K562 (cell line): ENCODE data around the gene ENOX2. TPM values are rescaled to one million over a fixed set of nuclear protein-coding genes. Genes with fewer than 3 reads are reported as not detected.

Source experiments
- ATAC-seq: fragments of 200-7000 bp; cut with Tn5 transposase; 3 replicates; pipeline ENCODE4 v1.9.1; 2020; ENCODE audit warnings: moderate library complexity
- BruUV-seq: library from RNA; stranded (reverse); fragments of 400-500 nt; replicated peaks from 2 replicates; lab custom pipeline; 2021; lab: Mats Ljungman, UMichigan
- CTCF ChIA-PET: fragments of 300-600 bp; formaldehyde crosslinking; extraction: SDS; loops from one replicate; lab custom pipeline; 2021; ENCODE audit warnings: low intra/inter-chr PET ratio; lab: Yijun Ruan, JAX
- POLR2A ChIA-PET: fragments of 300-600, 350-650 bp; sonication (Branson Sonifier 250); formaldehyde crosslinking; extraction: SDS; loops from one replicate; lab custom pipeline; 2021; ENCODE audit warnings: antibody characterized with exemption, inconsistent platforms; lab: Yijun Ruan, JAX
- DNase-seq, 4 experiments: peaks; one replicate each; pipeline versions ENCODE4 v3.0.0 to v3.0.0-alpha.2; 2011 to 2018; ENCODE audit warnings: low spot score in 3 of 4, mixed read lengths in 3 of 4; ENCODE audit errors: extremely low read depth in 1 of 4
- FAIRE-seq: peaks from 2 replicates; lab custom pipeline; 2011; peaks lifted over from hg19 to GRCh38; lab: Jason Lieb, UNC
- H2AFZ ChIP-seq: 2 replicates; pipeline ENCODE4 v1.6.0; 2011; ENCODE audit warnings: low read depth, low read length, control low read depth, inconsistent platforms
- H3K27ac ChIP-seq: fragments of 200-600 bp; 3 replicates; pipeline ENCODE4 v1.8.0; 2011; ENCODE audit warnings: low read depth, mild to moderate bottlenecking, control low read depth, inconsistent platforms, low read length, moderate library complexity, mixed read lengths; ENCODE audit errors: extremely low read depth
- H3K27me3 ChIP-seq, 2 experiments: fragments of 300-600 bp in 1 of 2; 2 replicates in 1 of 2; 3 replicates in 1 of 2; pipeline versions ENCODE4 v1.6.0 to v1.8.0; 2011; ENCODE audit warnings: inconsistent platforms in 2 of 2, low read length in 2 of 2, mild to moderate bottlenecking in 1 of 2, mixed read lengths in 1 of 2, moderate library complexity in 1 of 2; ENCODE audit not compliant: control insufficient read depth in 2 of 2, insufficient read depth in 2 of 2
- H3K36me3 ChIP-seq: fragments of 300-600 bp; 3 replicates; pipeline ENCODE4 v1.8.0; 2011; ENCODE audit warnings: mild to moderate bottlenecking, low read length, inconsistent platforms; ENCODE audit not compliant: control insufficient read depth, insufficient read depth
- H3K4me1 ChIP-seq, 2 experiments: fragments of 200-600 bp in 1 of 2; replicated peaks in 1 of 2; 2 replicates in 1 of 2; 3 replicates in 1 of 2; pipeline versions ENCODE4 v1.5.1 to v1.8.0; 2011; ENCODE audit warnings: inconsistent platforms in 2 of 2, low read length in 2 of 2, mild to moderate bottlenecking in 1 of 2, mixed read lengths in 1 of 2, moderate library complexity in 1 of 2; ENCODE audit not compliant: control insufficient read depth in 2 of 2, insufficient read depth in 2 of 2
- H3K4me2 ChIP-seq: 2 replicates; pipeline ENCODE4 v1.6.1; 2011; ENCODE audit warnings: low read length, control low read depth, inconsistent platforms, mixed read lengths; ENCODE audit not compliant: insufficient read depth
- H3K4me3 ChIP-seq: fragments of 200-600 bp; sonication (generic), shearing (Covaris generic); 2 replicates; pipeline ENCODE4 v1.5.1; 2016; ENCODE audit warnings: control low read depth, inconsistent platforms
- H3K79me2 ChIP-seq: fragments of 200-600 bp; 3 replicates; pipeline ENCODE4 v1.8.0; 2011; ENCODE audit warnings: low read length, inconsistent platforms; ENCODE audit not compliant: control insufficient read depth, insufficient read depth
- H3K9ac ChIP-seq, 2 experiments: 2 replicates each; pipeline versions ENCODE4 v1.6.0 to v1.6.1; 2011; ENCODE audit warnings: low read depth in 2 of 2, low read length in 2 of 2, control low read depth in 1 of 2, inconsistent platforms in 1 of 2, mild to moderate bottlenecking in 1 of 2, mixed read lengths in 1 of 2; ENCODE audit not compliant: insufficient read depth in 1 of 2
- H3K9me1 ChIP-seq: one replicate; pipeline ENCODE4 v1.6.0; 2011; ENCODE audit warnings: inconsistent platforms, mild to moderate bottlenecking, low read length, moderate library complexity; ENCODE audit not compliant: control insufficient read depth, insufficient read depth
- H3K9me3 ChIP-seq: replicated peaks from 2 replicates; pipeline ENCODE4 v1.5.1; 2011; ENCODE audit warnings: low read depth, low read length, inconsistent platforms; ENCODE audit not compliant: control insufficient read depth, insufficient read depth
- H4K20me1 ChIP-seq: replicated peaks from 2 replicates; pipeline ENCODE4 v1.6.1; 2011; ENCODE audit warnings: low read length, inconsistent platforms, mixed read lengths; ENCODE audit not compliant: control insufficient read depth, insufficient read depth
- GMEB1 ChIP-seq: fragments of 250-450 bp; sonication (Bioruptor Pico); IDR thresholded peaks from 2 replicates; pipeline ENCODE4 v1.4.0; 2020; ENCODE audit warnings: mild to moderate bottlenecking
- GTF2F1 ChIP-seq: IDR thresholded peaks from 2 replicates; pipeline ENCODE4 v1.6.1; 2011; ENCODE audit warnings: low read depth, low read length, improper control_type of control experiment
- KLF1 ChIP-seq: fragments of 450-650 bp; IDR thresholded peaks from 2 replicates; pipeline ENCODE4 v1.6.1; 2016; ENCODE audit warnings: missing genetic modification characterization, missing compliant biosample characterization
- NR4A1 ChIP-seq, 2 experiments: fragments of 250-450 bp in 1 of 2; fragments of 450-650 bp in 1 of 2; sonication (Bioruptor Pico) in 1 of 2; IDR thresholded peaks; 2 replicates each; pipeline versions ENCODE4 v1.4.0 to v1.6.1; 2016 to 2020; ENCODE audit warnings: mild to moderate bottlenecking in 2 of 2, missing compliant biosample characterization in 1 of 2, missing genetic modification characterization in 1 of 2, moderate library complexity in 1 of 2
- PCBP2 ChIP-seq: fragments of 200-400 bp; formaldehyde crosslinking; IDR thresholded peaks from 2 replicates; pipeline ENCODE4 v1.6.1; 2018; ENCODE audit warnings: low read length, low read depth, mild to moderate bottlenecking, moderate library complexity; ENCODE audit not compliant: poor library complexity, severe bottlenecking
- RFX7 ChIP-seq: fragments of 250-450 bp; sonication (Bioruptor Pico); IDR thresholded peaks from 2 replicates; pipeline ENCODE4 v1.5.1; 2021; ENCODE audit warnings: mild to moderate bottlenecking
- SMC3 ChIP-seq: conservative IDR thresholded peaks from 2 replicates; pipeline ENCODE4 v1.6.1; 2011; ENCODE audit warnings: low read depth, low read length, improper control_type of control experiment; ENCODE audit not compliant: insufficient read depth
- SUPT5H ChIP-seq: fragments of 450-650 bp; IDR thresholded peaks from 2 replicates; pipeline ENCODE4 v1.6.1; 2016
- TAF15 ChIP-seq: fragments of 200-400 bp; formaldehyde crosslinking; IDR thresholded peaks from 2 replicates; pipeline ENCODE4 v1.6.1; 2017; ENCODE audit warnings: mild to moderate bottlenecking, low read depth, low read length, moderate library complexity
- TEAD4 ChIP-seq, 2 experiments: sonication (generic) in 1 of 2; formaldehyde crosslinking in 1 of 2; IDR thresholded peaks; 2 replicates each; pipeline versions ENCODE4 v1.6.1 to v1.8.0; 2012 to 2022; ENCODE audit warnings: borderline replicate concordance in 1 of 2, inconsistent platforms in 1 of 2, low read length in 1 of 2, mild to moderate bottlenecking in 1 of 2, missing genetic modification reagents in 1 of 2
- ZBTB17 ChIP-seq: fragments of 450-650 bp; formaldehyde crosslinking; IDR thresholded peaks from 2 replicates; pipeline ENCODE4 v1.4.0; 2020; ENCODE audit warnings: mild to moderate bottlenecking
- WGBS: fragments of 100-300 bp; shearing (Covaris generic); methylation state at CpG from one replicate; pipeline ENCODE4 v1.1.6; 2016; ENCODE audit warnings: low coverage, mixed read lengths; ENCODE audit not compliant: insufficient coverage; ENCODE audit errors: missing lambda C conversion rate; 5-methylcytosine and 5-hydroxymethylcytosine counted together
- in situ Hi-C: fragments of 300-500 bp; cut with MboI; formaldehyde crosslinking; loops from 4 replicates; pipeline ENCODE4 v1.15.0; 2018; ENCODE audit warnings: inconsistent platforms, mixed read lengths
- intact Hi-C: fragments of 100-400 bp; cut with micrococcal nuclease; formaldehyde crosslinking; loops from 2 replicates; pipeline ENCODE4 v1.14.2; 2022
- polyA plus RNA-seq, 8 experiments: library from polyadenylated mRNA; depleted of rRNA in 4 of 8; stranded (reverse) in 5 of 8; unstranded in 3 of 8; fragments of >200 nt; fragmentation: Nextera tagmentation in 2 of 8; fragmentation: Illumina TruSeq in 1 of 8; extraction: Ambion mirVana in 2 of 8; extraction: Trizol in 1 of 8; gene quantifications; 2 replicates each; pipeline versions ENCODE4 v1.2.1 to v1.2.3, GENCODE V29; 2011 to 2014; ENCODE audit warnings: inconsistent platforms in 1 of 8, missing spikeins in 1 of 8
- total RNA-seq, 7 experiments: library from RNA; depleted of rRNA in 6 of 7; stranded (reverse); fragments of >200 nt in 6 of 7; fragmentation: Illumina TruSeq in 2 of 7; extraction: Trizol in 2 of 7; gene quantifications; 2 replicates each; pipeline versions ENCODE4 v1.2.1 to v1.2.3, GENCODE V29; 2011 to 2021; ENCODE audit warnings: low replicate concordance in 1 of 7
- TF ChIP-seq, protein P1 (sequence below), 3 experiments: fragments of 200-800 bp in 1 of 3; sonication (Bioruptor generic) in 1 of 3; sonication (generic) in 1 of 3; formaldehyde crosslinking in 1 of 3; IDR thresholded peaks; 2 replicates each; pipeline versions ENCODE4 v1.6.1 to v1.8.0; 2016 to 2022; ENCODE audit warnings: mild to moderate bottlenecking in 2 of 3, missing compliant biosample characterization in 2 of 3, missing genetic modification characterization in 2 of 3, missing genetic modification reagents in 1 of 3
- TF ChIP-seq, protein P2 (sequence below), 2 experiments: IDR thresholded peaks; 2 replicates each; pipeline ENCODE4 v1.6.1; 2011; ENCODE audit warnings: borderline replicate concordance in 1 of 2, control low read depth in 1 of 2, low read depth in 1 of 2, low read length in 1 of 2, mild to moderate bottlenecking in 1 of 2, mixed read lengths in 1 of 2, moderate library complexity in 1 of 2; ENCODE audit not compliant: insufficient read depth in 1 of 2, insufficient read length in 1 of 2, poor library complexity in 1 of 2, severe bottlenecking in 1 of 2; ENCODE audit errors: extremely low read depth in 1 of 2
- TF ChIP-seq, protein P3 (sequence below): sonication (generic); formaldehyde crosslinking; IDR thresholded peaks from 2 replicates; pipeline ENCODE4 v1.8.1; 2023; ENCODE audit warnings: mild to moderate bottlenecking, missing genetic modification reagents

ENOX2 gene
- total and polyA plus RNA-seq, 9 of the 15 experiments (the other 6 are each of a cell fraction or from before 2014, with no cell fraction given): 6.1 to 24.0 (median 13.8) TPM

GRCh38 chrX:130861462-130861861, 41.5 kb downstream of the ENOX2 start:
- Histone ChIP-seq H3K4me2 (no peak overlapping the region), H4K20me1 (no peaks in the 10 kb centered on the region), H3K79me2 (no peaks in the 10 kb centered on the region), H3K36me3 (no peaks in the 10 kb centered on the region), H3K4me3 (no peak overlapping the region), H3K4me1 (no peaks in the 10 kb centered on the region), H3K9ac (no peak overlapping the region), H3K9me3 (no peaks in the 10 kb centered on the region), H3K27me3 (no peaks in the 10 kb centered on the region), H3K9me1 (no peaks in the 10 kb centered on the region), H3K27ac (no peak overlapping the region), H2AFZ (no peak overlapping the region)
- ChIA-PET CTCF (no interaction called here), POLR2A (interaction anchor here (0.6 kb wide), 1 partner anchor 179 kb away, joined by 3 read pairs; no protein-coding TSS in a partner anchor)
- in situ Hi-C loops (no loop called here), intact Hi-C loops (no loop called here)
- FAIRE-seq: no peak
- 93% methylated on average over 1 of the region's 1 CpG for WGBS
- ATAC-seq: no peak
- DNase-seq: no peak
- no TSS peak for BruUV-seq
- TF ChIP-seq, protein P1, sequence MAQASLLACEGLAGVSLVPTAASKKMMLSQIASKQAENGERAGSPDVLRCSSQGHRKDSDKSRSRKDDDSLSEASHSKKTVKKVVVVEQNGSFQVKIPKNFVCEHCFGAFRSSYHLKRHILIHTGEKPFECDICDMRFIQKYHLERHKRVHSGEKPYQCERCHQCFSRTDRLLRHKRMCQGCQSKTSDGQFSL (CRISPR knock-in tag; IDR thresholded peaks at IDR 0.05): no peak
- TF ChIP-seq, protein P1 (tag; IDR thresholded peaks at IDR 0.05): no peak
- TF ChIP-seq ZBTB17 (CRISPR knock-in tag) (no peak), NR4A1 (CRISPR knock-in tag; IDR thresholded peaks at IDR 0.05) (no peak), NR4A1 (tag; IDR thresholded peaks at IDR 0.05) (no peak), SUPT5H (no peak), GMEB1 (CRISPR knock-in tag) (no peak), GTF2F1 (no peak), SMC3 (no peak), TAF15 (no peak), TEAD4 (IDR thresholded peaks at IDR 0.05; ENCODE audit: low read length) (no peak), TEAD4 (CRISPR knock-in tag; IDR thresholded peaks at IDR 0.05; ENCODE audit: borderline replicate concordance) (no peak), RFX7 (CRISPR knock-in tag) (no peak), KLF1 (no peak), PCBP2 (no peak)
- TF ChIP-seq, protein P2, sequence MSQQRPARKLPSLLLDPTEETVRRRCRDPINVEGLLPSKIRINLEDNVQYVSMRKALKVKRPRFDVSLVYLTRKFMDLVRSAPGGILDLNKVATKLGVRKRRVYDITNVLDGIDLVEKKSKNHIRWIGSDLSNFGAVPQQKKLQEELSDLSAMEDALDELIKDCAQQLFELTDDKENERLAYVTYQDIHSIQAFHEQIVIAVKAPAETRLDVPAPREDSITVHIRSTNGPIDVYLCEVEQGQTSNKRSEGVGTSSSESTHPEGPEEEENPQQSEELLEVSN (IDR thresholded peaks at IDR 0.05; ENCODE audit: borderline replicate concordance in 1 of 2, extremely low read depth in 1 of 2, insufficient read depth in 1 of 2, insufficient read length in 1 of 2, low read depth in 1 of 2, low read length in 1 of 2, poor library complexity in 1 of 2, severe bottlenecking in 1 of 2): no peak
- TF ChIP-seq, protein P3, sequence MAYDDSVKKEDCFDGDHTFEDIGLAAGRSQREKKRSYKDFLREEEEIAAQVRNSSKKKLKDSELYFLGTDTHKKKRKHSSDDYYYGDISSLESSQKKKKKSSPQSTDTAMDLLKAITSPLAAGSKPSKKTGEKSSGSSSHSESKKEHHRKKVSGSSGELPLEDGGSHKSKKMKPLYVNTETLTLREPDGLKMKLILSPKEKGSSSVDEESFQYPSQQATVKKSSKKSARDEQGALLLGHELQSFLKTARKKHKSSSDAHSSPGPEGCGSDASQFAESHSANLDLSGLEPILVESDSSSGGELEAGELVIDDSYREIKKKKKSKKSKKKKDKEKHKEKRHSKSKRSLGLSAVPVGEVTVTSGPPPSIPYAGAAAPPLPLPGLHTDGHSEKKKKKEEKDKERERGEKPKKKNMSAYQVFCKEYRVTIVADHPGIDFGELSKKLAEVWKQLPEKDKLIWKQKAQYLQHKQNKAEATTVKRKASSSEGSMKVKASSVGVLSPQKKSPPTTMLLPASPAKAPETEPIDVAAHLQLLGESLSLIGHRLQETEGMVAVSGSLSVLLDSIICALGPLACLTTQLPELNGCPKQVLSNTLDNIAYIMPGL (CRISPR knock-in tag): no peak
